IPS-NIHi7 (cell line): ENCODE measurements around the gene ARHGEF2.

Source experiments
- DNase-seq: peaks from one replicate; pipeline ENCODE4 v3.0.0; 2012; ENCODE audit warnings: mixed read lengths; ENCODE audit errors: extremely low spot score

ARHGEF2 gene

DNA sequence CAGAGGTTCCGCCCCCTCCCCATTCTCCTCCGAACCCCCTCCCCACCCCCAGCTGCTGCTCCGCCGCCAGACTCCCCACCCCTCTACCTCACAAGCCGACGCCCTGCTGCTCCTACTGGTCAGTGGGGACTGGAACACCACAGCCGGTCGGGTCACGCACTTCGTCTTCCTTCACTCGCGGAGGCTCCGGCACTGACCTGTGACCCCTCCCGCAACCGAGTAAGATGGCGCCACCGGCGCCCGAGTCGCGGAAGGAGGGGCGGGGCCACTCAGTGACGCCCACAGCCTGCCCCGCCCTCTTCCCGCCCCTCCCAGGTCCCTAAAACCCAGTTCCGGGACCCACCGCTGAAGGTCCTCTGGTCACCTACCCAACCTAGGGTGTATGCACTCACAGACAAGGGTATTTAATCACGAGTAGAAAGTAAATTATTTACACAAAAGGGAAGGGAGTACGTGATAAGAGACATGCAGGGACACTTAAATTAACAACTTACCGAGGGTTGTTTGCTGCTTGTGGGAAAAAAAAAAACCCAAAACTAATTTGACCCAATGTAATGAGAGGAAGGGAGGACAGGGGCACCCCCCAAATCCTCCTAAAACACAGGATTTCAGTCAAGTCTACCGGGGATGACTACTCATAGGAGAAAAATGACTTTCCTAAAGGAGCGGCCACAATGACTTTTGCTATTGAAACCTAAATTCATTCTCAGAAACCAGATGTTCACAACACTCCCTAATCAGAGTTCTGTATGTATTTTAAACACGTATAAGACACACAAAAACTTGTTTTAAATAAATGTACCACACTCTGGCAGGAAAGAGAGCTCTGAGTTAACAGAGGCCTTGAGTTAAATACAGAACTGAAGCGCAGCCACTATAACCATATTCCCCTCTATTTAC lies 66.9 kb downstream of the ARHGEF2 start, which contains the start of gene RIT1:
RIT1 (minus strand) TSS at position 194 of the 900 bp plus-strand sequence. CDS start 588 bp downstream, outside the sequence.
- peak; percentile 96 for DNase-seq

DNA sequence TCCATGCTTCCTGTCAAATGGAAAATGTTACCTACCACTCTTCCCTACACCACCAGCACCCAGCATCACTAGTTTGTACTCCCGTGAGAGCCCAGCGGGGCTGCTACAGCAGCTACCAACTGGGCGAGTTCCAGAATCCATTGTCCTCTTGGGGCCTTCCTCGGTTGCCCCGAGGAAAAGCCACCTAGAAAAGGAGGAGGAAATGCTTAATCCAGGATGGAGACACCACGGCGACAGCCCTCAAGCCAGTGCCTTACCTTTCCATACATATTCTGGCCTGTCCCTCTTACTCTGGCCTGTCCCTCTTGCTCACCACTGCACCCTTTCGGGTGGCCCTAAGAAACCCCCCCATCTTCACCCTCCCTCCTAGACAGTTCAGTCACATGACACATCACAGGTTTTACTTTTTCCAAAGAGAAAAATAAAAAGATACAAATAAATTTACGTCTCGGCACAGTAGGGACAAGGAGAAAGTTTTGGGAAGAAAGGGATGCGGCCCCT lies 67.7 kb downstream of the ARHGEF2 start:
- DNase-seq = peak; percentile 38

DNA sequence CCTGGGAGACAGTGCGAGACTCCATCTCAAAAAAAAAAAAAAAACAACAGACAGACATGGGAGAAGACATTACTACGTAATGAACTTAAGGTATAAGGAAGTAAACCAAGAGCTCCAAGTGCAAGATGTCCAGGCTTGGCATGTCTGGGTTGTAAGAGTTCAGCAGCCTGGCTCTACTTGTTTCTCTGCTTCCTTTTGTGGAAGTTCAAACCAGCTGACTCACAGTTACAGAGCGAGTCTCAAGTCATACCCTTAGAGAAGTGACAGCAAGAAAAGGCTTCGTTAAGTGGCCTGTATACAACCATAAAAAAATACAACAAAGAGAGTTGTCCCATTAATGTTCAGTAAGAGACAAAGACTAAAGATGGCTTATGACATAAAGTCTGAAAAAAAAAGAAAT lies 68.5 kb downstream of the ARHGEF2 start:
- DNase-seq = no peak

DNA sequence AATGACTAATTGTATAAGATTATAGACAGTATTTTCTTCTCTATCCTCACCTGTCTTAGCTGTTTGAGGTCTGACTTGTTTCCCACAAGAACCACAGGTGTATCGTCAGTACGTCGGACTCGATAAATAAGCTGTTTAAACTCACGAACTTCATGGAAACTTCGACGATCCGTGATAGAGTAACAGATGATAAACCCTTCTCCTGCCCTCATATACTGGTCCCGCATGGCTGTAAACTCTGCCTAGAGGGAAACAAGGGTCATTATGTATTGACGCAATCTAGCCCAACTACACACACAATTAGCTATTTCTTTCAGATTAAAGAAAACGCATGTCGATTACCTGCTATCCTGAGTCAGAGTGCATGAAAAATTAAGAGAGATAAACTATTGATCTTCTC lies 74.1 kb downstream of the ARHGEF2 start:
- no peak for DNase-seq

DNA sequence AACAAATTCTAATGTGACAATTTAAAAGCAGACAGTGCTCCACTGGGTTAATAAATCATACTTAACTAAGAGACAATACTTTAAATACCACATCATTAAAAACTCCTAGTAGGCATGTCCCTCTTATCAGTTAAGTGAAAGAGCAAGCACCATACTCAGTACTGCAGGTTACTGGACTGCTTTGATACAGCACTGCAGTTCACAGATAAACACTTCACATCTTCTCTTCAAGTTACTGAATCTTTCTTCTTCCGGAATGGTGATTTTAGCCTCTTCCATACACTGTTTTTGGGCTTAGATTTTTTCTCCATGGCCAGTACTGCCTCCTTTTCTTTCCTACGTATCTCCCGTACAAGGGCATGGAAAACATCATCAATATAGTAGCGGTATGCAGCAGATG lies 78.2 kb downstream of the ARHGEF2 start:
- no peak for DNase-seq

DNA sequence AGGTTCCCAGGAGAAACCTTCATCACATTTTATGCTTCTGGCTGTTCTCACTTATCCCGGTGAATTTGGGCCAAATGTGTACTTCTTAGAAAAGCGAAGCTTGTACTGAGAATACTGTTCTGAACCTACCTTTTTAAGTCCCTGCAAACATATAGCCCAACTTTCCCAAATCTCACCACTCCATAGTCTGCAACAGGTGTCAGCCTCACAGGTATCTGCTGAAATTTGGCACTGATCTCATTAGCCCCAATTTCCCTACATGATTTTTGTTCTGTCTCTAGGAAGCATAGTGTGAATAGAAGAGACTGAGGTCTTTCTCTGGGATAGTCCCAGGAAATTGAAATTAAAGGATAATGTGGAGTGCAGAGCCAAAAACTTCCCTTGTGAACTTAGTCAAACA lies 78.7 kb downstream of the ARHGEF2 start:
- DNase-seq = no peak

DNA sequence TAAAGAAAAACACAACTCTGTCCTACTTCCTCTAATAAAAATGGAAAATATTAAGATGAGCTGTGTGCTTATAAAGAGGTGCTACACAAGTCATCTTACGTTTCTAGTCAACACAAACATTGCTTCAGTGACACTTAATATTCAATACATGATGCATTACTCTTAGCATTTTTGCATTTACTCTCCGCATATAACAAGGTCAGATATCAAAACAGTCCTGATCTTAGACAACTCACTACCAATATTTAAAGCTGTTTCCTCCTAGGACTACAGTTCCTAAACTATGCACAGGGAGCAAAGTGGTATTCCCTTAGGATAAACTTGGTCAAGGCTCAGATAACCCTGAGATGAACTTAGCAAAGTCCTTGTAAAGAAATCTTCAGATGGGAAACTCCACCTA lies 79.5 kb downstream of the ARHGEF2 start:
- no peak for DNase-seq

DNA sequence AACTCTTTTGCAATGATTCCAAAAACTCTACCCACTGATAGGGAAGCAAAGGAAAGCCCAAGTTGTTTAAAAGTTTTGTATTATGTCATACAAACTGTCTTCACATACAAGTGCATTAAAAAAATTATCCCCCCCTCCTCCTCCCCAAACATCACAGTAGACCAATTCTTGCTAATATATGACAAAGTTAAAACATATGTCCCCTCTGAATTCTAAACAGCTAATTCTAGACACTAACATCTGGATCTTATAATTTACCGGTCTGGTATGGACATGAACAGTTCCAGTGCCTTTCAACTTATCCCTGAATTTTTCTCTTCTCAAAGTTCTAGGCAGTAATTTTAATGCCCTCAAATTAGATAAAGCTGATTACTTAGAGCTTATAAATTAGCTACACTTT lies 80.6 kb downstream of the ARHGEF2 start:
- DNase-seq = no peak
